Aorta (tissue), 5 donors: Measurements from ENCODE around the gene GP9. TPM values are rescaled to one million over a fixed set of nuclear protein-coding genes. Genes with fewer than 3 reads are reported as not detected.
"Not testable (repeated sequence)": the region's sequence is repeated elsewhere in the genome, so short reads cannot be mapped to it uniquely, and the experiment has no call there.

Experiments used
- ATAC-seq: fragments of 200-7000 bp; cut with Tn5 transposase; one replicate; pipeline ENCODE4 v1.9.1; 2022; ENCODE audit warnings: moderate library complexity; ENCODE audit not compliant: low FRiP score
- DNase-seq, 2 donors: peaks; one replicate each; pipeline ENCODE4 v3.0.0-alpha.2; 2020
- H3K27ac ChIP-seq, 2 donors: one replicate each; pipeline ENCODE4 v1.5.1; 2013; ENCODE audit warnings: low read length in 2 of 2, mild to moderate bottlenecking in 2 of 2, moderate library complexity in 2 of 2, control low read depth in 1 of 2, inconsistent platforms in 1 of 2, low read depth in 1 of 2
- H3K27me3 ChIP-seq, 2 donors: one replicate each; pipeline ENCODE4 v1.6.1; 2013; ENCODE audit warnings: control low read depth in 1 of 2, low read length in 1 of 2, mild to moderate bottlenecking in 1 of 2, moderate library complexity in 1 of 2; ENCODE audit not compliant: insufficient read depth in 2 of 2, control insufficient read depth in 1 of 2
- H3K36me3 ChIP-seq, 2 donors: one replicate each; pipeline ENCODE4 v1.6.1; 2013; ENCODE audit warnings: control low read depth in 1 of 2, low read length in 1 of 2, mild to moderate bottlenecking in 1 of 2; ENCODE audit not compliant: insufficient read depth in 2 of 2, control insufficient read depth in 1 of 2
- H3K4me1 ChIP-seq, 2 donors: one replicate each; pipeline ENCODE4 v1.6.1; 2013; ENCODE audit warnings: low read length in 2 of 2, control low read depth in 1 of 2, mild to moderate bottlenecking in 1 of 2, moderate library complexity in 1 of 2; ENCODE audit not compliant: insufficient read depth in 2 of 2, control insufficient read depth in 1 of 2
- H3K4me3 ChIP-seq, 2 donors: one replicate each; pipeline ENCODE4 v1.5.1; 2013; ENCODE audit warnings: low read length in 2 of 2, control low read depth in 1 of 2, mild to moderate bottlenecking in 1 of 2
- H3K9me3 ChIP-seq: one replicate; pipeline ENCODE4 v1.6.1; 2013; ENCODE audit warnings: mild to moderate bottlenecking, low read length; ENCODE audit not compliant: control insufficient read depth
- WGBS, 2 donors: extraction: QIAGEN DNeasy Blood & Tissue Kit; methylation state at CpG; one replicate each; pipeline ENCODE4 v1.1.7; 2013; 5-methylcytosine and 5-hydroxymethylcytosine counted together
- intact Hi-C, 2 donors: fragments of 100-400 bp; cut with DNase I; formaldehyde crosslinking; loops; one replicate each; pipeline versions ENCODE4 v1.14.2 to v1.15.0; 2022
- polyA plus RNA-seq, 2 donors: library from polyadenylated mRNA; stranded (reverse); fragments of 200-250 nt; gene quantifications; one replicate each; pipeline ENCODE4 v1.2.3, GENCODE V29; 2013
- total RNA-seq, 2 donors: library from RNA; stranded (reverse); fragmentation: NEBNext Ultra II Directional; extraction: Animal tissue kit (Norgen Biotek cat#: 25700); gene quantifications; one replicate each; pipeline ENCODE4 v1.2.1, GENCODE V29; 2021
- donor health status: healthy with polysubstance abuse.
- donor health status: Bipolar disorder and iron deficiency.
- donor health status: DM: no; HTN: no; CAD: no.
- donor health status: DM: no; HTN: no; CAD: no.
- donor health status: DM: yes; HTN: yes; CAD: no.

GP9 gene
- total and polyA plus RNA-seq, 4 donors: not detected

GRCh38 chr3:129106866-129107565 lies 46.4 kb downstream of the GP9 start:
- Histone ChIP-seq H3K36me3 (peaks cover 0 to 3% of the 10 kb centered on the region in 2 donors), H3K4me3 (no peak overlapping the region), H3K4me1 (no peaks in the 10 kb centered on the region), H3K9me3 (no peaks in the 10 kb centered on the region), H3K27ac (no peak overlapping the region), H3K27me3 (no peaks in the 10 kb centered on the region)
- intact Hi-C loops: no loop called here
- DNase-seq: peak in 1 of 2 donors; percentile 25
- 69% methylated on average over 19 of the region's 19 CpGs for WGBS, 2 donors
- no peak for ATAC-seq

GRCh38 chr3:129107793-129108192 lies 47.2 kb downstream of the GP9 start:
- 80 to 82% methylated on average over 8 of the region's 8 CpGs for WGBS, 2 donors
- Histone ChIP-seq H3K4me3 (no peak overlapping the region), H3K4me1 (no peaks in the 10 kb centered on the region), H3K27me3 (no peaks in the 10 kb centered on the region), H3K36me3 (peaks cover 0 to 3% of the 10 kb centered on the region in 2 donors), H3K27ac (no peak overlapping the region), H3K9me3 (no peaks in the 10 kb centered on the region)
- ATAC-seq (no peak), DNase-seq (peak; percentile 17 to 43)
- intact Hi-C loops: no loop called here

GRCh38 chr3:129111076-129111780 lies 50.6 kb downstream of the GP9 start:
- WGBS, 2 donors: 85 to 88% methylated on average over 10 of the region's 10 CpGs
- ATAC-seq, H3K4me1 ChIP-seq, H3K36me3 ChIP-seq, intact Hi-C loops, H3K27ac ChIP-seq, H3K9me3 ChIP-seq, H3K4me3 ChIP-seq, H3K27me3 ChIP-seq: not testable (repeated sequence)
- DNase-seq: peak in 1 of 2 donors; percentile 13

Other genes starting within 250 kb of the GP9 start
- 10 to 100 TPM; 30.7 to 52.8 TPM for gene ACAD9, start 181.2 kb upstream of the GP9 start, total RNA-seq
- 10 to 100 TPM; 13.0 to 25.6 TPM for gene ACAD9, start 181.2 kb upstream of the GP9 start, polyA plus RNA-seq
- gene CFAP92, start 66.7 kb upstream of the GP9 start, total RNA-seq: 1 to 10 TPM in 1 of 2 donors, under 1 TPM in 1; 0.62 to 1.2 TPM
- not detected for gene CFAP92, start 66.7 kb upstream of the GP9 start, polyA plus RNA-seq
- gene EFCC1, start 59.5 kb upstream of the GP9 start, total RNA-seq: 1 to 10 TPM; 1.5 to 3.1 TPM
- gene EFCC1, start 59.5 kb upstream of the GP9 start, polyA plus RNA-seq: under 1 TPM; 0.13 to 0.50 TPM
- gene RAB43, start 61.0 kb downstream of the GP9 start, total RNA-seq: 10 to 100 TPM; 24.0 to 25.4 TPM
- gene RAB43, start 61.0 kb downstream of the GP9 start, polyA plus RNA-seq: 10 to 100 TPM in 1 of 2 donors, 1 to 10 TPM in 1; 3.5 to 10.3 TPM
- 10 to 100 TPM; 26.1 to 30.3 TPM for gene ISY1, start 100.3 kb downstream of the GP9 start, total RNA-seq
- 10 to 100 TPM; 23.8 to 26.3 TPM for gene ISY1, start 100.3 kb downstream of the GP9 start, polyA plus RNA-seq
- 100 to 1,000 TPM; 287 to 306 TPM for gene CNBP, start 123.1 kb downstream of the GP9 start, total RNA-seq
- 100 to 1,000 TPM; 385 to 476 TPM for gene CNBP, start 123.1 kb downstream of the GP9 start, polyA plus RNA-seq
- 100 to 1,000 TPM; 149 to 155 TPM for gene COPG1, start 188.8 kb downstream of the GP9 start, total RNA-seq
- 10 to 100 TPM; 39.7 to 84.7 TPM for gene COPG1, start 188.8 kb downstream of the GP9 start, polyA plus RNA-seq
- gene HMCES, start 218.1 kb downstream of the GP9 start, total RNA-seq: 10 to 100 TPM; 24.3 to 31.9 TPM
- 10 to 100 TPM; 29.6 to 30.0 TPM for gene HMCES, start 218.1 kb downstream of the GP9 start, polyA plus RNA-seq